Transverse colon (tissue), 3 donors: ENCODE measurements around the gene ST7L.

ENCODE experiments used
- CTCF ChIP-seq, 5 experiments: fragments of 200-600 bp in 3 of 5; fragments of 450-650 bp in 2 of 5; sonication (generic) in 3 of 5; IDR thresholded peaks; 1 replicate in 2 of 5; 2 replicates in 3 of 5; pipeline ENCODE4 v1.5.1; 2016 to 2017; ENCODE audit warnings: antibody characterized with exemption in 5 of 5, inconsistent platforms in 3 of 5, mild to moderate bottlenecking in 2 of 5, moderate library complexity in 1 of 5
- EP300 ChIP-seq: sonication (generic); formaldehyde crosslinking; IDR thresholded peaks from one replicate; pipeline ENCODE4 v1.6.1; 2017; ENCODE audit warnings: antibody characterized with exemption, low read depth

DNA sequence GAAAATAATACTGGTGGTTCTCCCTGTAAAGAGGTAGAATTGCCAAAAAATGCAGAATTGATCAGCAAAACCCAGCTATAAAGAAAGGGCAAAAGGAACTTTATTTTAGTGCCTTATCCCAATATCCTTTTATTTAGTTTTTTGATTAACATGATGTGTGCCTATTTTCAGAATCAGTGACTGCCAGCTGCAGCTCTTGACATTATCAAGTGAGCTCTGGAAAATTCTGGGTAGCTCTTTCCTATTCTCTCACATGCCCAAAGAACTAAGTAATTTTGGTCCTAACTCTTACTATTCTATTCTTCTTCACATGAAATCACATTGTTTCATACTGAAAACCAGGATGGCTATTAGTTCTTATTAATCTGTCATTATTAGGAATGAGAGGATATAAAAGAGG is 88.1 kb downstream of the ST7L start:
- no peak for TF ChIP-seq CTCF (IDR thresholded peaks at IDR 0.05)
- TF ChIP-seq EP300: no peak
